T47D (cell line): ENCODE results near the gene SLC25A3.
A peak's percentile ranks its signal among the peaks of the same experiment; 100 is the strongest.

Experiments used
- DNase-seq, 2 experiments: peaks; one replicate each; pipeline versions ENCODE4 v3.0.0 to v3.0.0-alpha.2; 2011 to 2012; ENCODE audit warnings: low read depth in 1 of 2, low spot score in 1 of 2
- JUND ChIP-seq: IDR thresholded peaks from 2 replicates; pipeline ENCODE4 v1.6.1; 2012; ENCODE audit warnings: low read depth
- in situ Hi-C: cut with HindIII; loops from 2 replicates; pipeline ENCODE4 v1.10.0; 2016; ENCODE audit warnings: low sequenced_read_pairs, low pct_unique_long_range_greater_than_20kb

Gene SLC25A3

GRCh38 chr12:98646294-98647090 lies 53.0 kb downstream of the SLC25A3 start:
- in situ Hi-C loops, result no loop called here
- TF ChIP-seq JUND, result no peak
- peak in 1 of 2 experiments; percentile 23 for DNase-seq

- no peak for DNase-seq
- no peak for TF ChIP-seq JUND
- in situ Hi-C loops, result no loop called here
These were observed 57.8 kb downstream of the SLC25A3 start for GRCh38 chr12:98651328-98651727.

- TF ChIP-seq JUND, result no peak
- in situ Hi-C loops, result no loop called here
- DNase-seq, result peak; percentile 56 to 78
These were observed 60.5 kb downstream of the SLC25A3 start for GRCh38 chr12:98653866-98654493.
